ENCODE results near the gene PSRC1. TPM values are rescaled to one million over a fixed set of nuclear protein-coding genes. Genes with fewer than 3 reads are reported as not detected.

Gene PSRC1
- total and polyA plus RNA-seq, 2 of the 8 experiments (the other 6 are each of a cell fraction or from before 2014, with no cell fraction given) = 56.1 to 67.3 TPM

GRCh38 chr1:109280862-109281261 is 2.1 kb downstream of the PSRC1 start:
- Histone ChIP-seq H3K4me3 (ENCODE audit: extremely low read depth in 1 of 4, insufficient read depth in 2 of 4, low read depth in 3 of 4, low read length in 4 of 4) (no peak overlapping the region), H3K36me3 (ENCODE audit: control insufficient read depth in 2 of 4, insufficient read depth in 4 of 4, low read length in 3 of 4) (peaks cover 10 to 22% (median 16%) of the 10 kb centered on the region in 4 experiments; a peak in 6 of 8 replicates), H2AFZ (ENCODE audit: low read length) (no peak overlapping the region), H3K14ac (ENCODE audit: insufficient read length) (no peak overlapping the region), H3K4me1 (replicated peaks in 1 of 4; ENCODE audit: control insufficient read depth in 3 of 4, insufficient read depth in 4 of 4, low read length in 3 of 4) (peaks cover 10 to 15% (median 11%) of the 10 kb centered on the region in 4 experiments), H2BK5ac (ENCODE audit: low read depth, low read length) (no peak overlapping the region), H2BK120ac (replicated peaks; ENCODE audit: low read depth, low read length) (no peak overlapping the region), H3K27ac (ENCODE audit: low read depth, low read length) (no peak overlapping the region), H4K20me1 (replicated peaks in 1 of 2; ENCODE audit: control insufficient read depth in 1 of 2, insufficient read depth in 2 of 2, low read length in 2 of 2) (no peaks in the 10 kb centered on the region), H3K4ac (replicated peaks; ENCODE audit: insufficient read length, low read depth, low read length) (no peak overlapping the region), H3K23me2 (ENCODE audit: low read depth, low read length) (peaks cover 12% of the 10 kb centered on the region), H3K79me1 (ENCODE audit: low read depth, low read length) (peaks cover 7% of the 10 kb centered on the region), H3K9ac (replicated peaks in 1 of 4; ENCODE audit: extremely low read depth in 1 of 4, low read depth in 3 of 4, low read length in 3 of 4) (no peak overlapping the region), H2BK15ac (ENCODE audit: low read length) (no peak overlapping the region), H3K9me3 (ENCODE audit: insufficient read depth in 2 of 2, low read depth in 1 of 2, low read length in 1 of 2) (no peaks in the 10 kb centered on the region), H3K18ac (ENCODE audit: extremely low read depth, low read length) (no peak overlapping the region), H4K91ac (replicated peaks; ENCODE audit: insufficient read length, low read length) (no peak overlapping the region), H4K5ac (ENCODE audit: insufficient read length, low read depth, low read length) (no peak overlapping the region), H2BK12ac (ENCODE audit: low read depth, low read length) (no peak overlapping the region), H2AK5ac (ENCODE audit: low read depth, low read length) (no peak overlapping the region), H3K27me3 (replicated peaks in 1 of 4; ENCODE audit: control insufficient read depth in 3 of 4, extremely low read depth in 1 of 4, insufficient read depth in 3 of 4, low read length in 3 of 4) (no peaks in the 10 kb centered on the region), H3K56ac (replicated peaks; ENCODE audit: insufficient read length, low read depth, low read length) (no peak overlapping the region), H3K79me2 (ENCODE audit: control insufficient read depth in 1 of 2, insufficient read depth in 2 of 2, low read length in 2 of 2) (peaks cover 0 to 16% of the 10 kb centered on the region in 2 experiments; a peak in 3 of 4 replicates), H4K8ac (ENCODE audit: extremely low read depth, insufficient read depth, low read length) (no peak overlapping the region), H3K4me2 (ENCODE audit: insufficient read depth in 1 of 2, low read depth in 2 of 2, low read length in 2 of 2) (no peak overlapping the region; a peak in 1 of 4 replicates), H2BK20ac (ENCODE audit: low read length) (no peak overlapping the region), H3K23ac (ENCODE audit: insufficient read length) (no peak overlapping the region)
- no peak for FAIRE-seq
- TF ChIP-seq HDAC2 (IDR thresholded peaks at IDR 0.05; ENCODE audit: borderline replicate concordance in 1 of 2, low read depth in 2 of 2, low read length in 2 of 2) = no peak
- no peak for TF ChIP-seq KDM1A (IDR thresholded peaks at IDR 0.05; ENCODE audit: borderline replicate concordance, low read length)
- ChIA-PET CTCF (ENCODE audit: partially characterized antibody) (interaction anchor here (3.0 to 5.2 kb wide), 2 partner anchors 16 to 119 kb away, joined by 11 to 113 read pairs; partner anchors contain the start of gene SORT1), POLR2A (ENCODE audit: partially characterized antibody) (no interaction called here)
- 89% methylated on average over 12 of the region's 12 CpGs; no CpG with 5 or more reads in 1 of the 2 experiments for WGBS, 2 experiments (ENCODE audit: extremely low coverage in 1 of 2, insufficient coverage in 1 of 2, insufficient read length in 1 of 2, insufficient replicate concordance in 2 of 2, low coverage in 1 of 2, low lambda C conversion rate in 2 of 2, missing lambda C conversion rate in 1 of 2)
- no peak for DNase-seq (ENCODE audit: low read depth in 1 of 2, low spot score in 2 of 2)
